ENCODE data around the gene ZSWIM6. TPM values are rescaled to one million over a fixed set of nuclear protein-coding genes. Genes with fewer than 3 reads are reported as not detected.

The ZSWIM6 gene
- polyA plus RNA-seq, 2 of the 4 experiments (the other 2 are of a cell fraction) = 8.9 to 18.0 TPM

DNA sequence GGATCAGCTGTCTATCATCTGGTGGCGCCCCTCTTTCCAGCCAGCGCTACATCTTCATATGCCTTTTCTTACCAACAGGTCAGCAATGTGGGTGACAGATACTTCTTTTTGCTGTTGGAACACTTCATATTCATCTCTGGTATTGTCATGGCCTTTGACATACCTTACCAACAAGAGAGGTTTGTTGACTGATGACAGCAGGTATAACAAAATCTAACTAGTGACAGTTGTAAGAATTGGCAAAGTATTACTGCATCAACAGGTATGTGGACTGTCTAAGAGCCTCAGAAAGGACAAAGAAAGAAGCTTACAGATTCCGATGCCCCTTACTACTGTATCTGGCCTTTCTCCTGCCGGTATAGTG is 29.9 kb upstream of the ZSWIM6 start:
- Histone ChIP-seq H3K4me2 (peak overlapping the region; percentile 94), H3K27ac (peak overlapping the region; percentile 77 to 88), H3K9me3 (no peaks in the 10 kb centered on the region), H3K4me3 (peak overlapping the region; percentile 42), H3K4me1 (peaks cover 74% of the 10 kb centered on the region)
- no peak for DNase-seq (ENCODE audit: low read depth in 1 of 2, low spot score in 1 of 2)
- no peak for FAIRE-seq
- 35% methylated on average over 4 of the region's 4 CpGs for WGBS (ENCODE audit: missing lambda C conversion rate)
- ChIA-PET CTCF (interaction anchor here (1.3 to 7.1 kb wide), 9 partner anchors 9 to 134 kb away, joined by 3 to 73 read pairs (median 4); partner anchors contain the start of gene ZSWIM6), POLR2A (interaction anchor here (1.4 to 6.6 kb wide), 6 partner anchors 10 to 106 kb away, joined by 4 to 124 read pairs (median 5); partner anchors contain the start of gene ZSWIM6)
- peak in 1 of 2 experiments; percentile 1; a peak in 3 of 6 replicates for ATAC-seq
- TF ChIP-seq, protein P1, sequence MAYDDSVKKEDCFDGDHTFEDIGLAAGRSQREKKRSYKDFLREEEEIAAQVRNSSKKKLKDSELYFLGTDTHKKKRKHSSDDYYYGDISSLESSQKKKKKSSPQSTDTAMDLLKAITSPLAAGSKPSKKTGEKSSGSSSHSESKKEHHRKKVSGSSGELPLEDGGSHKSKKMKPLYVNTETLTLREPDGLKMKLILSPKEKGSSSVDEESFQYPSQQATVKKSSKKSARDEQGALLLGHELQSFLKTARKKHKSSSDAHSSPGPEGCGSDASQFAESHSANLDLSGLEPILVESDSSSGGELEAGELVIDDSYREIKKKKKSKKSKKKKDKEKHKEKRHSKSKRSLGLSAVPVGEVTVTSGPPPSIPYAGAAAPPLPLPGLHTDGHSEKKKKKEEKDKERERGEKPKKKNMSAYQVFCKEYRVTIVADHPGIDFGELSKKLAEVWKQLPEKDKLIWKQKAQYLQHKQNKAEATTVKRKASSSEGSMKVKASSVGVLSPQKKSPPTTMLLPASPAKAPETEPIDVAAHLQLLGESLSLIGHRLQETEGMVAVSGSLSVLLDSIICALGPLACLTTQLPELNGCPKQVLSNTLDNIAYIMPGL (CRISPR knock-in tag; IDR thresholded peaks at IDR 0.05; ENCODE audit: borderline replicate concordance) = 0 out of 2 replicates have a peak, but pooled peaks have one; percentile 34
- TF ChIP-seq POLR2AphosphoS2 (conservative IDR thresholded peaks at IDR 0.05; ENCODE audit: low read length) (0 out of 2 replicates have a peak, but pooled peaks have one; percentile 18), ZSCAN20 (CRISPR knock-in tag; IDR thresholded peaks at IDR 0.05) (no peak)

DNA sequence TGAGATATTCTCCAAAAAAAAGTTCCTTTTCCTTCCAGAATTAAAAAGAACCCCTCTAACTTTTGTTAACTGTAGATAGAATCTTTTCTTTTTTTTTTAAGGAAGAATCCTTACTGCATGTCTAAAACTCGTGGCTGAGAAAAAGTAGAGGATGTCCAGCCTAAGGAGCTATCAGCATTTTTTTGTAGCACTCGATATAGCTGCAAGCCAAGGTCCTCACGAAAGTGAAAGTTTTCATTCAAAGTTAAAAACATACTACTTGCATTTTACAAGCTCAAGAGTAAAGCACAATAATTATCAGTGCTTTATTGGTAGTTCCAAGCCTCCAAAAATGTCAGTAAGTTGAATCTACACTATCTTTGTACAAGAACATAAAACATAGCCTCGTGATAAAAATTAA is 28.7 kb upstream of the ZSWIM6 start:
- FAIRE-seq = no peak
- Histone ChIP-seq H3K4me1 (peaks cover 82% of the 10 kb centered on the region), H3K4me3 (peak overlapping the region; percentile 42), H3K9me3 (no peaks in the 10 kb centered on the region), H3K4me2 (peak overlapping the region; percentile 94), H3K27ac (peak overlapping the region; percentile 77 to 88)
- 9% methylated on average over 4 of the region's 4 CpGs for whole genome bisulfite sequencing (ENCODE audit: missing lambda C conversion rate)
- POLR2A ChIA-PET = interaction anchor here (1.1 to 6.6 kb wide), 3 partner anchors 11 to 140 kb away, joined by 8 to 124 read pairs (median 12); partner anchors contain the start of gene ZSWIM6
- TF ChIP-seq CBX2 (IDR thresholded peaks at IDR 0.05; ENCODE audit: borderline replicate concordance, low read depth) (no peak), HOXA7 (CRISPR knock-in tag; IDR thresholded peaks at IDR 0.05) (no peak), FOSB (CRISPR knock-in tag; IDR thresholded peaks at IDR 0.05) (no peak), HOXB5 (CRISPR knock-in tag; IDR thresholded peaks at IDR 0.05) (no peak), ZNF302 (CRISPR knock-in tag; IDR thresholded peaks at IDR 0.05) (no peak), EP300 (IDR thresholded peaks at IDR 0.05) (no peak), EHF (CRISPR knock-in tag; IDR thresholded peaks at IDR 0.05) (no peak), BHLHE40 (IDR thresholded peaks at IDR 0.05; ENCODE audit: low read depth, low read length) (no peak), JUNB (IDR thresholded peaks at IDR 0.05) (no peak), ZFP36 (IDR thresholded peaks at IDR 0.05; ENCODE audit: borderline replicate concordance, partially characterized antibody) (no peak)
- TF ChIP-seq, protein P2, sequence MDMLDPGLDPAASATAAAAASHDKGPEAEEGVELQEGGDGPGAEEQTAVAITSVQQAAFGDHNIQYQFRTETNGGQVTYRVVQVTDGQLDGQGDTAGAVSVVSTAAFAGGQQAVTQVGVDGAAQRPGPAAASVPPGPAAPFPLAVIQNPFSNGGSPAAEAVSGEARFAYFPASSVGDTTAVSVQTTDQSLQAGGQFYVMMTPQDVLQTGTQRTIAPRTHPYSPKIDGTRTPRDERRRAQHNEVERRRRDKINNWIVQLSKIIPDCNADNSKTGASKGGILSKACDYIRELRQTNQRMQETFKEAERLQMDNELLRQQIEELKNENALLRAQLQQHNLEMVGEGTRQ (IDR thresholded peaks at IDR 0.05) = no peak
- TF ChIP-seq, protein P3, sequence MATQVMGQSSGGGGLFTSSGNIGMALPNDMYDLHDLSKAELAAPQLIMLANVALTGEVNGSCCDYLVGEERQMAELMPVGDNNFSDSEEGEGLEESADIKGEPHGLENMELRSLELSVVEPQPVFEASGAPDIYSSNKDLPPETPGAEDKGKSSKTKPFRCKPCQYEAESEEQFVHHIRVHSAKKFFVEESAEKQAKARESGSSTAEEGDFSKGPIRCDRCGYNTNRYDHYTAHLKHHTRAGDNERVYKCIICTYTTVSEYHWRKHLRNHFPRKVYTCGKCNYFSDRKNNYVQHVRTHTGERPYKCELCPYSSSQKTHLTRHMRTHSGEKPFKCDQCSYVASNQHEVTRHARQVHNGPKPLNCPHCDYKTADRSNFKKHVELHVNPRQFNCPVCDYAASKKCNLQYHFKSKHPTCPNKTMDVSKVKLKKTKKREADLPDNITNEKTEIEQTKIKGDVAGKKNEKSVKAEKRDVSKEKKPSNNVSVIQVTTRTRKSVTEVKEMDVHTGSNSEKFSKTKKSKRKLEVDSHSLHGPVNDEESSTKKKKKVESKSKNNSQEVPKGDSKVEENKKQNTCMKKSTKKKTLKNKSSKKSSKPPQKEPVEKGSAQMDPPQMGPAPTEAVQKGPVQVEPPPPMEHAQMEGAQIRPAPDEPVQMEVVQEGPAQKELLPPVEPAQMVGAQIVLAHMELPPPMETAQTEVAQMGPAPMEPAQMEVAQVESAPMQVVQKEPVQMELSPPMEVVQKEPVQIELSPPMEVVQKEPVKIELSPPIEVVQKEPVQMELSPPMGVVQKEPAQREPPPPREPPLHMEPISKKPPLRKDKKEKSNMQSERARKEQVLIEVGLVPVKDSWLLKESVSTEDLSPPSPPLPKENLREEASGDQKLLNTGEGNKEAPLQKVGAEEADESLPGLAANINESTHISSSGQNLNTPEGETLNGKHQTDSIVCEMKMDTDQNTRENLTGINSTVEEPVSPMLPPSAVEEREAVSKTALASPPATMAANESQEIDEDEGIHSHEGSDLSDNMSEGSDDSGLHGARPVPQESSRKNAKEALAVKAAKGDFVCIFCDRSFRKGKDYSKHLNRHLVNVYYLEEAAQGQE (IDR thresholded peaks at IDR 0.05) = no peak
- no peak for ATAC-seq
- CTCF ChIA-PET = interaction anchor here (1.0 to 7.1 kb wide), 11 partner anchors 11 to 356 kb away, joined by 3 to 73 read pairs (median 4); partner anchors contain the start of gene ZSWIM6
- no peak for DNase-seq (ENCODE audit: low read depth in 1 of 2, low spot score in 1 of 2)
